Upper lobe of right lung (tissue), 1 donor: Measurements from ENCODE around the gene LCE1A. TPM values are rescaled to one million over a fixed set of nuclear protein-coding genes. Genes with fewer than 3 reads are reported as not detected.

ENCODE experiments used
- ATAC-seq: fragments of 200-7000 bp; cut with Tn5 transposase; one replicate; pipeline ENCODE4 v1.9.1; 2020; ENCODE audit warnings: mild to moderate bottlenecking, moderate library complexity
- DNase-seq: peaks from one replicate; pipeline ENCODE4 v3.0.0-alpha.2; 2020
- H3K27ac ChIP-seq: fragments of 200-600 bp; one replicate; pipeline ENCODE4 v1.8.0; 2022
- H3K27me3 ChIP-seq: fragments of 200-600 bp; one replicate; pipeline ENCODE4 v1.8.0; 2022; ENCODE audit warnings: mild to moderate bottlenecking
- H3K36me3 ChIP-seq: fragments of 200-600 bp; one replicate; pipeline ENCODE4 v1.8.0; 2022
- H3K4me1 ChIP-seq: fragments of 200-600 bp; one replicate; pipeline ENCODE4 v1.8.0; 2022
- H3K4me3 ChIP-seq: fragments of 200-600 bp; one replicate; pipeline ENCODE4 v1.8.0; 2022; ENCODE audit warnings: mild to moderate bottlenecking
- H3K9me3 ChIP-seq: fragments of 200-600 bp; one replicate; pipeline ENCODE4 v1.8.0; 2022
- intact Hi-C: fragments of 100-400 bp; cut with DNase I; formaldehyde crosslinking; loops from one replicate; pipeline ENCODE4 v1.11.0; 2022
- total RNA-seq: library from RNA; stranded (reverse); fragmentation: NEBNext Ultra II Directional; extraction: Animal tissue kit (Norgen Biotek cat#: 25700); gene quantifications from one replicate; pipeline ENCODE4 v1.2.1, GENCODE V29; 2021
- TF ChIP-seq, protein P1 (sequence below): fragments of 200-600 bp; IDR thresholded peaks from one replicate; pipeline ENCODE4 v1.8.0; 2022; ENCODE audit warnings: antibody characterized with exemption
- donor health status: DM: no; HTN: yes; CAD: no; lungs with severe emphysema.

LCE1A gene
- total RNA-seq, 1 donor from 2014 or later = not detected

DNA sequence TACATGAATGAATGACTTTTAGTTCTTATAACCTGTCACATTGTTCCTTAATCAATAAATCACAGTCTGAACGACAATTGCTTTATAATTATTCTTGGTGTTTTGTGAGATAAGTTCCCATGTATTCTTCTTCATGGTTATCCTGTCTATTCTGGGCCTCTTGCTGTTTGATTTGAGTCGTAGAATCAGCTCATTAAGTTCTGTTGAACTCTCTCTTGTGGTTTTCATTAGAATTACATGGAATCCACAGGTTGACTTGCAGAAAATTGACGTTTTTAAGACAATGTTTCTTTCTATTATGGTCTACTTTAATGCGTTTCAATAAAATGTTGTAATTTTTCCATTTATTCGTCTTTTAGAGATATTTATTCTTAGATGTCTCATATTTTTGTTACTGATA is 4.0 kb upstream of the LCE1A start:
- intact Hi-C loops = no loop called here
- no peaks in the 10 kb centered on the region for H3K4me1 ChIP-seq
- TF ChIP-seq, protein P1, sequence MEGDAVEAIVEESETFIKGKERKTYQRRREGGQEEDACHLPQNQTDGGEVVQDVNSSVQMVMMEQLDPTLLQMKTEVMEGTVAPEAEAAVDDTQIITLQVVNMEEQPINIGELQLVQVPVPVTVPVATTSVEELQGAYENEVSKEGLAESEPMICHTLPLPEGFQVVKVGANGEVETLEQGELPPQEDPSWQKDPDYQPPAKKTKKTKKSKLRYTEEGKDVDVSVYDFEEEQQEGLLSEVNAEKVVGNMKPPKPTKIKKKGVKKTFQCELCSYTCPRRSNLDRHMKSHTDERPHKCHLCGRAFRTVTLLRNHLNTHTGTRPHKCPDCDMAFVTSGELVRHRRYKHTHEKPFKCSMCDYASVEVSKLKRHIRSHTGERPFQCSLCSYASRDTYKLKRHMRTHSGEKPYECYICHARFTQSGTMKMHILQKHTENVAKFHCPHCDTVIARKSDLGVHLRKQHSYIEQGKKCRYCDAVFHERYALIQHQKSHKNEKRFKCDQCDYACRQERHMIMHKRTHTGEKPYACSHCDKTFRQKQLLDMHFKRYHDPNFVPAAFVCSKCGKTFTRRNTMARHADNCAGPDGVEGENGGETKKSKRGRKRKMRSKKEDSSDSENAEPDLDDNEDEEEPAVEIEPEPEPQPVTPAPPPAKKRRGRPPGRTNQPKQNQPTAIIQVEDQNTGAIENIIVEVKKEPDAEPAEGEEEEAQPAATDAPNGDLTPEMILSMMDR = no peak

DNA sequence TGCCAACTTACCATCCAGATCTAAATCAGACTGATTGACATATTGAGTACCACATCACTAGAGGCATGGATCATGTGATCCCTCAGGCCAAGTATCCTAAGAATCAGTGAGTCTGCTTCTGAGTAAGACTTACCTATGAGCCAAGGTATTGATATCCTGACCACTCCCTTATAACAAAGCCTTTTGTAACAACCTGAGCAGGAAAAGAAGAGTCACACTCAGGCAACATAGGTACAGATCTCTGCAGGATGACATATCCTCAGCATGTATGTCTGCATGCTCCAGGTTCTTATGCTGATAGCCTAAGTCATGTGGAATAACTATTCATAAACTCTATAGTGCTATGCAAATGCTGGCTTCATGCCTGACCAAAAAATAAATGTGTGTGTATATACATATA is 2.3 kb upstream of the LCE1A start:
- no peak for DNase-seq
- H3K27ac ChIP-seq = no peak overlapping the region

More for the DNA sequence above, 4.0 kb upstream of the LCE1A start:
- H3K27ac ChIP-seq = no peak overlapping the region
- no peaks in the 10 kb centered on the region for H3K36me3 ChIP-seq
- no peaks in the 10 kb centered on the region for H3K9me3 ChIP-seq
- no peak overlapping the region for H3K4me3 ChIP-seq
- no peak for ATAC-seq
- no peaks in the 10 kb centered on the region for H3K27me3 ChIP-seq
- DNase-seq = no peak

DNA sequence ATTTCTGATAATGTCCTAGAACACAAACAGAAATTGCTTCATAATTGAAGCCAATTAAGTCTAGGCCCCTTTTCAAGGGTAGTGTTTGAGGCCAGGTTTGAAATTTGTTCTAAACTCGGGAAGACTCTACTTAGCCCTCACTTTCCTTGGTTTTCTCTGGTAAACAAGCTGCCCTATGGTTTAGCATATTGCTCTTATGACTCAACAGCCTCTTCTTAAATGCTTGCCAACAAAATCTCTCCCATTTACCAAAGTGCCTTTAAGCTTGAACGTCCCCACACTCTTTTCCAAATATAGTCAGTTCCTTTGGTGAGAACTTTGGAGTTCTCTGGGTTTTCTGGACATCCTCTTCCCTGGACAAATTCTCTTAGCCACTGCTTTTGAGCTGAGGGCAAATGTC is 9.6 kb downstream of the LCE1A start:
- Histone ChIP-seq H3K9me3 (no peaks in the 10 kb centered on the region), H3K4me3 (no peak overlapping the region), H3K4me1 (no peaks in the 10 kb centered on the region), H3K27ac (no peak overlapping the region), H3K36me3 (no peaks in the 10 kb centered on the region), H3K27me3 (no peaks in the 10 kb centered on the region)
- ATAC-seq (no peak), DNase-seq (no peak)
- intact Hi-C loops = no loop called here
- TF ChIP-seq, protein P1 = no peak

More for the DNA sequence above, 2.3 kb upstream of the LCE1A start:
- intact Hi-C loops = no loop called here
- TF ChIP-seq, protein P1 = no peak
- Histone ChIP-seq H3K9me3 (no peaks in the 10 kb centered on the region), H3K36me3 (no peaks in the 10 kb centered on the region), H3K4me1 (no peaks in the 10 kb centered on the region), H3K4me3 (no peak overlapping the region), H3K27me3 (no peaks in the 10 kb centered on the region)
- no peak for ATAC-seq

DNA sequence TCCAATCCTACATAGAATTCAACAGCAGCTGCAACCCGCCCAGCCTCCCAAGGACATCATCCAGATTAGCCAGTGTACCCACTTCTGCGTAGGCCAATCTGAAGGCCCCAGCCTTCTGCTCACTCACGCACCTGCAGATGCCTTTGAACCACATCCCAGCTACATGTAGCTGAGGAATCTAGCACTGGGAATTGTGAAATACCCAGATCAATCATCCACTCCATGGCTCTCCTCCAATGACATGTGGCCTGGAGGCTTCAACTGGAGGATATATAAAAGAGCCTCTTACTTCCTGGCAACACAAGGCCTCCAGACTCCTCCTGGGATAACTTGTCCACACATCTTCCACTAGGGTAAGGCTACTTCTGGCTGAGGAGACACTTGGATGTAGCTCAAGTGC is 15.3 kb downstream of the LCE1A start, which contains the start of gene LCE6A:
Gene LCE6A (plus strand): TSS at position 301 of the 400 bp plus-strand sequence. CDS start 665 bp downstream, outside the sequence.
- TF ChIP-seq, protein P1 = no peak
- intact Hi-C loops = no loop called here
- no peak for ATAC-seq

DNA sequence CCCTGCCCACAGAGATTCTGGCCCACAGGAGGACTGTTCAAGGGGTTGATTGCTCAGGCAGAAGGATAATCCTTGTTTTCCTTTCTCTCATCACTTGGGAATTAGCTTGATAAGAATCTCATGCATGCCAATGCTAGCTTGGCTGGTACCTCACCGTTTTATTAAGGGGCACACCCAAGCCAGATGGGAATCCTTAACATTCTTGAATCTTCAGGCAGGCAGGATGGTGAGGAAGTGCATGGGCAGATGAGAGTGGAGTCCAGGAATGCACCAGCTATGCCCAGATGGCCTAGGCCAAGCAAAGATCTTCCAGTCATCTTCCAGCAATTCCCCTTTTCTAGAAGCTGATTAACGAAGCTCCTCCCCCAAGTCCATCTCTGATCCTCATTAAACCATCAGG is 28.4 kb downstream of the LCE1A start:
- Histone ChIP-seq H3K27ac (no peak overlapping the region), H3K4me3 (no peak overlapping the region), H3K4me1 (no peaks in the 10 kb centered on the region), H3K27me3 (no peaks in the 10 kb centered on the region), H3K9me3 (no peaks in the 10 kb centered on the region), H3K36me3 (no peaks in the 10 kb centered on the region)
- DNase-seq (no peak), ATAC-seq (no peak)
- TF ChIP-seq, protein P1 = no peak
- intact Hi-C loops = no loop called here

More for the DNA sequence above, 15.3 kb downstream of the LCE1A start, which contains the start of gene LCE6A:
- Histone ChIP-seq H3K27ac (no peak within 1 kb of the TSS), H3K4me1 (no peaks in the 10 kb centered on the region), H3K4me3 (no peak within 1 kb of the TSS), H3K36me3 (no peaks in the 10 kb centered on the region), H3K9me3 (no peaks in the 10 kb centered on the region), H3K27me3 (no peaks in the 10 kb centered on the region)
- DNase-seq = no peak

DNA sequence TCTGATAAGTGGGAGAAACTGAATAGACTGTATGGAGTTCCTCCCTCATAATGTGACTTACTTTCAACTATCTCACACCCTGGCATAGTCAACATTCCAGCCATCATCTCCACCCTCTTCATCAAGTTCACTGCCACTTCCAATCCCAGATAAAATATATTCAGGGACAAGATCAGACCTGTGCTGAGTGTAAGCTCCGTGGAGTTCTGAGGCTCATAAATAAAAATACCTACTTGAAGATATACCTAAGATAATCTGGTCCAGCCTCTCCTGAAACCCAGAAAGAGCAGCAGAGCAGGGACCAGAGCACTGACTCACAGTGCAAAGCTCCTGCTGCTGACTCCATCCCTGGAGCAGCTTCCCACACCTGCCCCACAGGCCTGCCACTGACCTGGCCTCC is 30.8 kb downstream of the LCE1A start:
- no peak for DNase-seq

More for the DNA sequence above, 30.8 kb downstream of the LCE1A start:
- Histone ChIP-seq H3K27ac (no peak overlapping the region), H3K4me3 (no peak overlapping the region), H3K9me3 (no peaks in the 10 kb centered on the region), H3K36me3 (no peaks in the 10 kb centered on the region), H3K27me3 (no peaks in the 10 kb centered on the region), H3K4me1 (no peaks in the 10 kb centered on the region)
- intact Hi-C loops = no loop called here
- no peak for ATAC-seq
- TF ChIP-seq, protein P1 = no peak
